HG02642 (cell line): ENCODE measurements around the gene S100A8.
"Not testable (repeated sequence)": the region's sequence is repeated elsewhere in the genome, so short reads cannot be mapped to it uniquely, and the experiment has no call there.

ENCODE experiments used
- ATAC-seq: cut with Tn5 transposase; IDR thresholded peaks from one replicate; pipeline ENCODE4 v1.9.1; 2021; ENCODE audit warnings: mild to moderate bottlenecking; ENCODE audit not compliant: unreplicated experiment, poor library complexity

Gene S100A8

GRCh38 chr1:153350321-153350957 is 40.4 kb downstream of the S100A8 start:
- ATAC-seq, result no peak

- ATAC-seq, result no peak
Observed at GRCh38 chr1:153349363-153350320, 41.2 kb downstream of the S100A8 start.

- no peak for ATAC-seq
Observed at GRCh38 chr1:153348511-153349362, 42.1 kb downstream of the S100A8 start, which contains the start of gene PGLYRP4. Gene PGLYRP4 (minus strand): TSS chr1:153348841. CDS start chr1:153347932, 909 bp downstream.

GRCh38 chr1:153347856-153348255 is 43.0 kb downstream of the S100A8 start:
- ATAC-seq, result no peak

- not testable (repeated sequence) for ATAC-seq
Observed at GRCh38 chr1:153347049-153347448, 43.8 kb downstream of the S100A8 start.

- no peak for ATAC-seq
Observed at GRCh38 chr1:153346077-153346723, 44.7 kb downstream of the S100A8 start.

GRCh38 chr1:153345187-153346076 is 45.4 kb downstream of the S100A8 start:
- ATAC-seq, result no peak

GRCh38 chr1:153344718-153345025 is 46.2 kb downstream of the S100A8 start:
- ATAC-seq, result no peak

GRCh38 chr1:153343811-153344717 is 46.8 kb downstream of the S100A8 start:
- ATAC-seq, result no peak

- no peak for ATAC-seq
Observed at GRCh38 chr1:153343040-153343681, 47.7 kb downstream of the S100A8 start.

- no peak for ATAC-seq
Observed at GRCh38 chr1:153342178-153342577, 48.7 kb downstream of the S100A8 start.

- ATAC-seq, result no peak
Observed at GRCh38 chr1:153341431-153341934, 49.4 kb downstream of the S100A8 start.

GRCh38 chr1:153340356-153340755 is 50.5 kb downstream of the S100A8 start:
- ATAC-seq, result no peak
